ENCODE data around the gene KCNK16.

The KCNK16 gene

DNA sequence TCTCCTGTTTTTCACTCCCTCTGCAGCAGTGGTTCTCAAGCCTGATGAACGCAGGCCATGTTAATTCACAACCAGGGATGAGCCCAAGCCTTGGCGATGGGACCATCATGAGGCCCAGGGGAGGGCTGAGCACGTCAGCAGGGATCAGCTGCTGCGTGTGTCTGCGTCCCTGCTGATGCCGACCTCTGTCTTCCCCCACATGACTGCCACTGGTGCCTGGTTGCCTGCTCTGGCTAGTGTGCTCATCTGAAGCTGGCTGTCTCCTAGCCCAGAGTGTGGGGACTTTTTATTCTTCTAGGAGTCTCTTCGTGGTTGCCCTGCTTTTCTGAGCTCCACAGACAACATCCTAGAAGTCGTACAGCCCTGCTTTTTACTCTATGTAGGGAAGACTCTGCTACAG is 40.8 kb upstream of the KCNK16 start:
- no peak for FAIRE-seq
- DNase-seq (ENCODE audit: insufficient read length, low spot score): no peak
- TF ChIP-seq, protein P1, sequence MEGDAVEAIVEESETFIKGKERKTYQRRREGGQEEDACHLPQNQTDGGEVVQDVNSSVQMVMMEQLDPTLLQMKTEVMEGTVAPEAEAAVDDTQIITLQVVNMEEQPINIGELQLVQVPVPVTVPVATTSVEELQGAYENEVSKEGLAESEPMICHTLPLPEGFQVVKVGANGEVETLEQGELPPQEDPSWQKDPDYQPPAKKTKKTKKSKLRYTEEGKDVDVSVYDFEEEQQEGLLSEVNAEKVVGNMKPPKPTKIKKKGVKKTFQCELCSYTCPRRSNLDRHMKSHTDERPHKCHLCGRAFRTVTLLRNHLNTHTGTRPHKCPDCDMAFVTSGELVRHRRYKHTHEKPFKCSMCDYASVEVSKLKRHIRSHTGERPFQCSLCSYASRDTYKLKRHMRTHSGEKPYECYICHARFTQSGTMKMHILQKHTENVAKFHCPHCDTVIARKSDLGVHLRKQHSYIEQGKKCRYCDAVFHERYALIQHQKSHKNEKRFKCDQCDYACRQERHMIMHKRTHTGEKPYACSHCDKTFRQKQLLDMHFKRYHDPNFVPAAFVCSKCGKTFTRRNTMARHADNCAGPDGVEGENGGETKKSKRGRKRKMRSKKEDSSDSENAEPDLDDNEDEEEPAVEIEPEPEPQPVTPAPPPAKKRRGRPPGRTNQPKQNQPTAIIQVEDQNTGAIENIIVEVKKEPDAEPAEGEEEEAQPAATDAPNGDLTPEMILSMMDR (IDR thresholded peaks at IDR 0.05; ENCODE audit: insufficient read depth, missing control alignments): no peak

DNA sequence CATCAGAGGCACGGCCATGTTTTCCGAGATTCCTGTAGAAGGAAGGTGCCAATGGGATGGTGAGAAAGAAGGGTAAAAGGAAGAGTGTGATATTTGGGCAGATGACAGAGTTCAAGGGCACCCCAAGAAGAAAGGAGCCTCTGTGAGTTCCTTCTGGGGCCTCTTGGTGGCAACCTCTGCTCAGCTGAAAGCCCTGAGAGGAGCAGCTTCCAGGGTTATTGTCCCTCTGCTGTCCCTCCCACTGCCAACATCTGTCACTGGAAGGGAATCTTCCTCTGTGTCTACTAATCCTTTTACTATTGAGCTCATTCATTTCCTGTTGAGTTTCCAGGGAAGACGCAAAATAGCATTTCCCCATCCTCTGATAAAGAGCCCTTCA is 40.0 kb upstream of the KCNK16 start:
- peak; percentile 38 for DNase-seq (ENCODE audit: insufficient read length, low spot score)
- FAIRE-seq: no peak
- TF ChIP-seq, protein P1 (IDR thresholded peaks at IDR 0.05; ENCODE audit: insufficient read depth, missing control alignments): peak; percentile 38

DNA sequence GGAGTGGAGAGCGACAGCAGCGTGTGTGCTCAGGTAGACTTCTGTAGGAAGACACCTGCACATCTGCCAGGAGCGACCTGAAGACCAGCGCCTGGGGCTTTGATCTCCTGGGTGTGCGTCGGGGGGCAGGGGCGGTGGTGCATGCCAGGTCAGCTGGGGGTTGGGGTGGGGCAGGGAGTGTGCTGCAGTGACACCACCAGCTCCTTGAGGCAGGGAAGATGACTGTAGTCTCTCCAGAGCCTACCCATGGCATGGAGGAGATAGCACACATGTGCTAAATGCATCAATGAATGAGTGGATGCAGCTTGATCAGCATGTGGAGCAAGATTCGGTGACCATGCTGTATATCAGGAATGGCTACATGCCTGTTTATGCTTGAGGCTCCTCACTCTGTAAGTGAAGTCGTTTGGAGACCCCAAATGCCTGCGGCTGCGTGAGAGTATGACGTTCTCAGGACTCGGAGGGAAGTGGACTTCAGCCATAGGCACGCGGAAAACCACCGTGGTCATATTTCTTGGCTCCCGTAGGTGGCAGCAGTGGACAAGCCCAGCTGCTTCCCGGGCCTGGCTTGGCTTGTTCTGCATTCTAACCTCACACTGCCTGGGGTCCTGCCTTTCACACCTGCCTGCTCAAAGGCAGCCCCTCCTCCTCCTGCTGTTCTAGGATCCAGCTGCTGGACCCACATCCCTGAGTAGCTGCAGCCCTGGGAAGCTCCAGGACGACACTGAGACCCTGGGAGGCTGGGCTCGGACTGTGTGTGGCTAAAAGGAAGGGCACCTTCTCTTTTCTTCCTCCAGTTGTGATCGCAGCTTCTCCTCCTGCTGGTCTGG is 39.4 kb upstream of the KCNK16 start:
- DNase-seq (ENCODE audit: insufficient read length, low spot score) (peak; percentile 80), FAIRE-seq (no peak)
- TF ChIP-seq, protein P1 (IDR thresholded peaks at IDR 0.05; ENCODE audit: insufficient read depth, missing control alignments): peak; percentile 66

DNA sequence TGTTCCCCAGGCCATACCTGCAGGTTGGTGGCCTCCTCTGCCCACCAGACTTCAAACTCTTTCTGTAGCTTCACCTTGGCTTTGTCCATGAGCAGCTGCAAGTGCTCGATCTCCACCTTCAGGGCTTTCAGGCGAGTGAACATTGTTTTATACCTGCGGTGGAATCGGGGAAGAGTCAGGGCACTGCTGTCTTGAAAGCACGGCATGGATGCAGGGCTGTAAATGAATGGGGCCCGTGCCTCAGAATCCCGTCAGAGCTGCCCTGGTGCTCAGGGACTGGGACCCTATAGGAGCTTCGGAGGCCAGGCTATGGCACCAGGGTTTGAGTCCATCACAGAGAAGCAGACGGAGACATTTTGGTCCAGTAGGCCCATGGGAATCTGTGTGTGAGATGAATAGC is 37.9 kb upstream of the KCNK16 start:
- TF ChIP-seq, protein P1 (IDR thresholded peaks at IDR 0.05; ENCODE audit: insufficient read depth, missing control alignments): no peak
- DNase-seq (ENCODE audit: insufficient read length, low spot score): no peak
- FAIRE-seq: no peak

DNA sequence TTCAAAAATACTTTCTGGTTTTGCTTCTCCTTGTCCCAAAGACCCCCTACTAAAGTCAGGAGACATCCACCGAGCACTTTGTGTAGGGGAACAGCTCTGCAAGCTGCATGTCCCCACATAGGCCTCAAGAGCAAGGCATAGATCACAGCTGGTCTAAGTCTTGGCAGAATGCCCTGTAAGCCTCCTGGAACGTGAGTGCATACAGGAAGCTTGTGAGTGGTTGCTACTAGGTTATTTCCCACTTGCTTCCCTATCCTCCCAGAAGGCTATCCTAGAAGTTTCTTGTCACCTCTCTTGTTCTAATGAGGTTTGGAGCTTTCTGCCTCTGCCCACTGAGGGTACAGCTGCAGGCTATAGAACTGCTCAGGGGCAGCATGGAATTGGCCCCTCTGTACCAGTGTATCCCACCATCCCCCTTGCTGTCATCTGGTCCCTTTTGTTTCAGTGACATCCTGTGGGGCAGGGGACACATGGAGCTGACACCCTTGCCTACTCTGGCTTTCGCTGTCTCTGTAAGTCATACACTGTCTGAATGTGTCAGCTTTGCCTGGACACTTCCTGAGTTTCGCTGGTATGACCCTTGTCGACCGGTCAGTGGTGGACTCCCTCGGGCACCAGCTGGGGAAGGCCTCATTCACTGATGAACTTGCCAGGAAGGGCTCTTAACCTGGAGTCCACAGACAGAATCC is 35.6 kb upstream of the KCNK16 start:
- TF ChIP-seq, protein P1 (IDR thresholded peaks at IDR 0.05; ENCODE audit: insufficient read depth, missing control alignments): no peak
- DNase-seq (ENCODE audit: insufficient read length, low spot score) (no peak), FAIRE-seq (no peak)

DNA sequence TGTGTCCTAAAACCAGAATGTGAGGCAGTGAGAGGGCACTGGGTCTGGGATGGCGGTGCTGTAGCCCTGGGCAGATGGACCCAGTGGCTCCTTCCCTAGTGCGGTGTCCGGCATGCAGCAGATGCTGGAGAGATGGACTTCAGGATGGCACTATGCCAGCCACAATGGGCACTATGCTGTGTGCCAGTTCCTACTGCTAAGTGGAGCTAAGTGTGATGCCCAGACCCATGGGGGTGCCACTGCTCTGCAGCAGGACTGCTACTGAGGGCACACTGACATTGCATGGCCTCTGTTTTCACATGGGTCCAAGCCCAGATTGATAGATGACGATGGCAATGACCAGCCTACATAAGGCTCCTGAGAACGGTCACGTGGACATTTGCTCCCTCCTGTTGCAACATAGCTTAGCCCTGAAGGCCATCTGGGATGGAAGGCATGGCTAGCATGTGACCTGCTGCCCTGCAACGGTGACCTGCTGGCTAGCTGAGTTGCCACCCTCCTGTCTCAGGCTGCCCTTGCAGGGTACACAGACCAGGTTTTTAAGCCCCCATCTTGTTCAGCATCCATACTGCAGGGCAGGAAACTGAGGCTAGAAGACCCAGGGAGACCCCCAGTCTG is 31.3 kb upstream of the KCNK16 start:
- DNase-seq (ENCODE audit: insufficient read length, low spot score): no peak
- TF ChIP-seq, protein P1 (IDR thresholded peaks at IDR 0.05; ENCODE audit: insufficient read depth, missing control alignments): no peak
- no peak for FAIRE-seq

Data from D721Med (cell line).